HepG2 (cell line): Measurements from ENCODE around the gene ANKRD65. TPM values are rescaled to one million over a fixed set of nuclear protein-coding genes. Genes with fewer than 3 reads are reported as not detected.
A peak's percentile ranks its signal among the peaks of the same experiment; 100 is the strongest.

Experiments used
- BRCA1 ChIP-seq: sonication (generic); formaldehyde crosslinking; IDR thresholded peaks from 2 replicates; pipeline ENCODE4 v1.4.0; 2020; ENCODE audit warnings: missing genetic modification reagents
- CC2D1A ChIP-seq: sonication (generic); formaldehyde crosslinking; IDR thresholded peaks from 2 replicates; pipeline ENCODE4 v1.8.1; 2023; ENCODE audit warnings: mild to moderate bottlenecking, missing genetic modification reagents
- DMAP1 ChIP-seq: IDR thresholded peaks from 2 replicates; pipeline ENCODE4 v1.6.1; 2016
- EHMT2 ChIP-seq: fragments of 200-600 bp; sonication (generic); IDR thresholded peaks from 2 replicates; pipeline ENCODE4 v1.7.0; 2017; ENCODE audit warnings: antibody characterized with exemption, low read depth, low read length, borderline replicate concordance
- ERF ChIP-seq: IDR thresholded peaks from 2 replicates; pipeline ENCODE4 v1.6.1; 2018; ENCODE audit warnings: missing biosample characterization, missing genetic modification reagents
- FOXK2 ChIP-seq: fragments of 450-650 bp; IDR thresholded peaks from 2 replicates; pipeline ENCODE4 v1.6.1; 2016
- GRHL1 ChIP-seq: sonication (generic); formaldehyde crosslinking; conservative IDR thresholded peaks from 2 replicates; pipeline ENCODE4 v1.8.0; 2022; ENCODE audit warnings: missing genetic modification reagents
- HNF1B ChIP-seq: sonication (generic); formaldehyde crosslinking; IDR thresholded peaks from 2 replicates; pipeline ENCODE4 v1.5.1; 2020; ENCODE audit warnings: mild to moderate bottlenecking, moderate library complexity, missing genetic modification reagents
- HNRNPH1 ChIP-seq: fragments of 200-400 bp; formaldehyde crosslinking; optimal IDR thresholded peaks from 2 replicates; pipeline ENCODE3; 2017; ENCODE audit warnings: mild to moderate bottlenecking, low read depth, low read length
- HOXD1 ChIP-seq: sonication (generic); formaldehyde crosslinking; IDR thresholded peaks from 2 replicates; pipeline ENCODE4 v1.5.0; 2020; ENCODE audit warnings: missing genetic modification reagents
- KMT2B ChIP-seq: IDR thresholded peaks from 2 replicates; pipeline ENCODE4 v1.6.1; 2016; ENCODE audit warnings: missing genetic modification reagents, missing compliant biosample characterization
- MEF2D ChIP-seq: sonication (generic); formaldehyde crosslinking; IDR thresholded peaks from 2 replicates; pipeline ENCODE4 v1.5.1; 2020; ENCODE audit warnings: mild to moderate bottlenecking, missing genetic modification reagents
- MTA1 ChIP-seq: sonication (generic); formaldehyde crosslinking; IDR thresholded peaks from 2 replicates; pipeline ENCODE4 v1.4.0; 2020; ENCODE audit warnings: missing genetic modification reagents, mild to moderate bottlenecking, borderline replicate concordance
- NR2C2 ChIP-seq: sonication (generic); formaldehyde crosslinking; IDR thresholded peaks from 2 replicates; pipeline ENCODE4 v1.4.0; 2020; ENCODE audit warnings: missing genetic modification reagents, mild to moderate bottlenecking, moderate library complexity, borderline replicate concordance
- RNF2 ChIP-seq: fragments of 450-650 bp; conservative IDR thresholded peaks from 2 replicates; pipeline ENCODE4 v1.6.1; 2016; ENCODE audit warnings: low read depth
- SKI ChIP-seq: fragments of 450-650 bp; IDR thresholded peaks from one replicate; pipeline ENCODE4 v1.6.1; 2018; ENCODE audit warnings: mild to moderate bottlenecking; ENCODE audit not compliant: partially characterized antibody
- SMARCC2 ChIP-seq: fragments of 450-650 bp; IDR thresholded peaks from 2 replicates; pipeline ENCODE4 v1.6.1; 2017; ENCODE audit warnings: antibody characterized with exemption, mild to moderate bottlenecking
- SNAPC2 ChIP-seq: sonication (generic); formaldehyde crosslinking; IDR thresholded peaks from 2 replicates; pipeline ENCODE4 v1.8.1; 2022; ENCODE audit warnings: mild to moderate bottlenecking, missing genetic modification reagents
- TCF7L2 ChIP-seq: IDR thresholded peaks from 2 replicates; pipeline ENCODE4 v1.6.1; 2011; ENCODE audit warnings: mild to moderate bottlenecking, low read depth, low read length, moderate library complexity
- TRIM24 ChIP-seq: sonication (generic); formaldehyde crosslinking; IDR thresholded peaks from 2 replicates; pipeline ENCODE4 v1.8.0; 2022; ENCODE audit warnings: mild to moderate bottlenecking, missing genetic modification reagents
- WIZ ChIP-seq: sonication (generic); formaldehyde crosslinking; IDR thresholded peaks from 2 replicates; pipeline ENCODE4 v1.5.1; 2020; ENCODE audit warnings: mild to moderate bottlenecking, missing genetic modification reagents
- ZFP41 ChIP-seq: sonication (generic); formaldehyde crosslinking; IDR thresholded peaks from 2 replicates; pipeline ENCODE4 v1.4.0; 2020; ENCODE audit warnings: mild to moderate bottlenecking, missing genetic modification reagents, borderline replicate concordance
- ZFYVE20 ChIP-seq: sonication (generic); formaldehyde crosslinking; IDR thresholded peaks from 2 replicates; pipeline ENCODE4 v1.8.0; 2023; ENCODE audit warnings: low read depth, mild to moderate bottlenecking, moderate library complexity, missing genetic modification reagents, borderline replicate concordance
- ZIK1 ChIP-seq: sonication (generic); formaldehyde crosslinking; IDR thresholded peaks from 2 replicates; pipeline ENCODE4 v1.5.0; 2020; ENCODE audit warnings: mild to moderate bottlenecking, low read depth, missing genetic modification reagents, borderline replicate concordance
- ZNF296 ChIP-seq: sonication (generic); formaldehyde crosslinking; conservative IDR thresholded peaks from 2 replicates; pipeline ENCODE4 v1.5.0; 2020; ENCODE audit warnings: mild to moderate bottlenecking, missing genetic modification reagents
- ZNF709 ChIP-seq: sonication (generic); formaldehyde crosslinking; IDR thresholded peaks from 2 replicates; pipeline ENCODE4 v1.5.0; 2020; ENCODE audit warnings: mild to moderate bottlenecking, missing genetic modification reagents
- ZNF749 ChIP-seq: sonication (generic); formaldehyde crosslinking; IDR thresholded peaks from 2 replicates; pipeline ENCODE4 v1.8.0; 2022; ENCODE audit warnings: mild to moderate bottlenecking, missing genetic modification reagents, moderate library complexity, borderline replicate concordance
- ZNF766 ChIP-seq: sonication (generic); formaldehyde crosslinking; IDR thresholded peaks from 2 replicates; pipeline ENCODE4 v1.5.0; 2020; ENCODE audit warnings: missing genetic modification reagents, borderline replicate concordance
- ZSCAN22 ChIP-seq: sonication (generic); formaldehyde crosslinking; IDR thresholded peaks from 2 replicates; pipeline ENCODE4 v1.4.0; 2020; ENCODE audit warnings: mild to moderate bottlenecking, missing genetic modification reagents
- polyA plus RNA-seq, 8 experiments: library from polyadenylated mRNA; depleted of rRNA in 3 of 8; stranded (reverse) in 7 of 8; unstranded in 1 of 8; fragments of >200 nt; fragmentation: Illumina TruSeq in 4 of 8; extraction: Trizol in 4 of 8; gene quantifications; 2 replicates each; pipeline versions ENCODE4 v1.2.1 to v1.2.3, GENCODE V29; 2011 to 2016; ENCODE audit warnings: low read depth in 4 of 8, missing spikeins in 1 of 8, mixed read lengths in 1 of 8; ENCODE audit not compliant: insufficient read depth in 1 of 8
- total RNA-seq, 5 experiments: library from RNA; depleted of rRNA; stranded (reverse); fragments of >200 nt; fragmentation: Illumina TruSeq; extraction: Trizol; gene quantifications; 2 replicates each; pipeline ENCODE4 v1.2.3, GENCODE V29; 2016; ENCODE audit warnings: low read depth in 1 of 5

ANKRD65 gene
- total and polyA plus RNA-seq, 2 of the 13 experiments (the other 11 are each of a cell fraction or from before 2014, with no cell fraction given), result 12.1 to 30.1 TPM

GRCh38 chr1:1400576-1401456 is 20.3 kb downstream of the ANKRD65 start (continued):
- TF ChIP-seq ZNF709 (CRISPR knock-in tag) (no peak), SKI (peak; percentile 99), ZNF296 (CRISPR knock-in tag) (peak; percentile 69; the same call in 1 of the 2 replicates), SMARCC2 (no peak), ZIK1 (CRISPR knock-in tag) (peak; percentile 89; the same call in 1 of the 2 replicates), ZFP41 (CRISPR knock-in tag) (no peak), SNAPC2 (CRISPR knock-in tag) (peak; percentile 64), BRCA1 (peak; percentile 94; the same call in 1 of the 2 replicates), WIZ (CRISPR knock-in tag) (no peak), ZNF749 (CRISPR knock-in tag) (peak; percentile 75; the same call in 1 of the 2 replicates), ERF (CRISPR knock-in tag) (peak; percentile 98), TRIM24 (CRISPR knock-in tag) (no peak), HNF1B (CRISPR knock-in tag) (peak; percentile 99), TCF7L2 (no peak), ZFYVE20 (0 out of 2 replicates have a peak, but pooled peaks have one; percentile 41), EHMT2 (no peak), NR2C2 (CRISPR knock-in tag) (peak; percentile 95), CC2D1A (peak; percentile 64; the same call in 1 of the 2 replicates), ZNF766 (CRISPR knock-in tag) (peak; percentile 93), ZSCAN22 (CRISPR knock-in tag) (peak; percentile 64; the same call in 1 of the 2 replicates), HOXD1 (CRISPR knock-in tag) (peak; percentile 96), DMAP1 (peak; percentile 91; the same call in 1 of the 2 replicates), GRHL1 (CRISPR knock-in tag) (no peak), MEF2D (CRISPR knock-in tag) (peak; percentile 94), KMT2B (CRISPR knock-in tag) (peak; percentile 53; the same call in 1 of the 2 replicates), MTA1 (CRISPR knock-in tag) (peak; percentile 98), HNRNPH1 (no peak), RNF2 (no peak), FOXK2 (peak; percentile 96)
